GM12878 (cell line): ENCODE measurements around the gene CTNNA2. TPM values are rescaled to one million over a fixed set of nuclear protein-coding genes. Genes with fewer than 3 reads are reported as not detected.
A peak's percentile ranks its signal among the peaks of the same experiment; 100 is the strongest.

Source experiments
- ATAC-seq: fragments of 200-7000 bp; cut with Tn5 transposase; 3 replicates; pipeline ENCODE4 v1.9.1; 2020; ENCODE audit warnings: mild to moderate bottlenecking, moderate library complexity
- BruUV-seq: library from RNA; stranded (reverse); fragments of 400-500 nt; replicated peaks from 2 replicates; lab custom pipeline; 2021; lab: Mats Ljungman, UMichigan
- CTCF ChIA-PET: fragments of 300-600 bp; sonication (Branson Sonifier 250); formaldehyde crosslinking; extraction: SDS; loops from one replicate; lab custom pipeline; 2021; ENCODE audit warnings: inconsistent platforms; lab: Yijun Ruan, JAX
- POLR2A ChIA-PET: fragments of 350-600 bp; formaldehyde crosslinking; extraction: SDS; loops from one replicate; lab custom pipeline; 2021; ENCODE audit warnings: inconsistent platforms; lab: Charles Lee
- RAD21 ChIA-PET: fragments of 300-600 bp; sonication (Branson Sonifier 250); formaldehyde crosslinking; loops from one replicate; lab custom pipeline; 2023; ENCODE audit warnings: antibody characterized with exemption; ENCODE audit not compliant: unreplicated experiment; lab: Charles Lee
- SMC1A ChIA-PET: fragments of 300-600 bp; sonication (Branson Sonifier 250); formaldehyde crosslinking; loops from one replicate; lab custom pipeline; 2023; ENCODE audit not compliant: unreplicated experiment, uncharacterized antibody; lab: Charles Lee
- DNase-seq: peaks from one replicate; pipeline ENCODE4 v3.0.0-alpha.2; 2011; ENCODE audit warnings: low read depth, low spot score
- FAIRE-seq: peaks from 3 replicates; lab custom pipeline; 2011; peaks lifted over from hg19 to GRCh38; lab: Jason Lieb, UNC
- H2AFZ ChIP-seq: 2 replicates; pipeline ENCODE4 v1.6.0; 2011; ENCODE audit warnings: low read depth, low read length, control low read depth; ENCODE audit not compliant: control insufficient read depth
- H3K27ac ChIP-seq: 2 replicates; pipeline ENCODE4 v1.5.1; 2011; ENCODE audit warnings: control low read depth; ENCODE audit not compliant: control insufficient read depth, insufficient read depth
- H3K27me3 ChIP-seq, 2 experiments: replicated peaks in 1 of 2; 2 replicates each; pipeline versions ENCODE4 v1.6.0 to v1.6.1; 2011; ENCODE audit warnings: low read length in 1 of 2; ENCODE audit not compliant: control insufficient read depth in 2 of 2, insufficient read depth in 2 of 2
- H3K36me3 ChIP-seq, 2 experiments: 2 replicates each; pipeline ENCODE4 v1.5.1; 2011; ENCODE audit warnings: low read length in 1 of 2; ENCODE audit not compliant: control insufficient read depth in 2 of 2, insufficient read depth in 2 of 2
- H3K4me1 ChIP-seq: 2 replicates; pipeline ENCODE4 v1.6.1; 2011; ENCODE audit warnings: mild to moderate bottlenecking, low read length, moderate library complexity, mixed read lengths; ENCODE audit not compliant: control insufficient read depth, insufficient read depth
- H3K4me2 ChIP-seq: 2 replicates; pipeline ENCODE4 v1.6.0; 2011; ENCODE audit warnings: control low read depth; ENCODE audit not compliant: control insufficient read depth, insufficient read depth
- H3K4me3 ChIP-seq: fragments of 200-600 bp; sonication (generic); 2 replicates; pipeline ENCODE4 v1.5.1; 2016
- H3K79me2 ChIP-seq: 2 replicates; pipeline ENCODE4 v1.6.0; 2011; ENCODE audit warnings: low read length; ENCODE audit not compliant: control insufficient read depth, insufficient read depth
- H3K9ac ChIP-seq: 2 replicates; pipeline ENCODE4 v1.8.0; 2011; ENCODE audit warnings: low read length, control low read depth, mixed read lengths; ENCODE audit not compliant: control insufficient read depth, insufficient read depth
- H3K9me3 ChIP-seq: replicated peaks from 3 replicates; pipeline ENCODE4 v1.5.1; 2011; ENCODE audit warnings: mild to moderate bottlenecking, low read length; ENCODE audit not compliant: control insufficient read depth, insufficient read depth
- H4K20me1 ChIP-seq: 2 replicates; pipeline ENCODE4 v1.6.0; 2011; ENCODE audit not compliant: control insufficient read depth, insufficient read depth
- BACH1 ChIP-seq: fragments of 450-650 bp; IDR thresholded peaks from 2 replicates; pipeline ENCODE4 v1.6.1; 2017; ENCODE audit warnings: mild to moderate bottlenecking, borderline replicate concordance
- BMI1 ChIP-seq: fragments of 450-650 bp; IDR thresholded peaks from 2 replicates; pipeline ENCODE4 v1.6.1; 2016; ENCODE audit warnings: mild to moderate bottlenecking, moderate library complexity, borderline replicate concordance
- CBX5 ChIP-seq: sonication (generic); IDR thresholded peaks from 2 replicates; pipeline ENCODE4 v1.6.1; 2016; ENCODE audit warnings: low read depth, moderate library complexity, mild to moderate bottlenecking, inconsistent platforms
- CREM ChIP-seq: IDR thresholded peaks from 2 replicates; pipeline ENCODE4 v1.6.1; 2014; ENCODE audit warnings: antibody characterized with exemption, low read depth
- ESRRA ChIP-seq: IDR thresholded peaks from 2 replicates; pipeline ENCODE4 v1.6.1; 2012; ENCODE audit warnings: mild to moderate bottlenecking, low read length, improper control_type of control experiment
- FOXM1 ChIP-seq: IDR thresholded peaks from 2 replicates; pipeline ENCODE4 v1.6.1; 2012; ENCODE audit warnings: low read depth, mild to moderate bottlenecking, inconsistent platforms, low read length, moderate library complexity
- HCFC1 ChIP-seq: fragments of 150-350 bp; IDR thresholded peaks from 2 replicates; pipeline ENCODE4 v1.6.1; 2014; ENCODE audit warnings: low read length
- HDAC2 ChIP-seq: fragments of 200-600 bp; sonication (generic); IDR thresholded peaks from 2 replicates; pipeline ENCODE4 v1.6.1; 2017
- IRF4 ChIP-seq: IDR thresholded peaks from 2 replicates; pipeline ENCODE4 v1.6.1; 2011; ENCODE audit warnings: low read depth, low read length
- MYB ChIP-seq: fragments of 150-350 bp; IDR thresholded peaks from 2 replicates; pipeline ENCODE4 v1.6.1; 2014; ENCODE audit warnings: mild to moderate bottlenecking, low read depth, low read length, borderline replicate concordance
- MYC ChIP-seq: IDR thresholded peaks from 2 replicates; pipeline ENCODE4 v1.6.1; 2011; ENCODE audit warnings: mild to moderate bottlenecking, low read length, moderate library complexity, inconsistent platforms; ENCODE audit not compliant: insufficient read depth, insufficient replicate concordance, insufficient read length, severe bottlenecking
- PAX8 ChIP-seq: fragments of 450-650 bp; IDR thresholded peaks from 2 replicates; pipeline ENCODE4 v1.6.1; 2017; ENCODE audit warnings: mild to moderate bottlenecking, moderate library complexity
- SMAD1 ChIP-seq: fragments of 450-650 bp; IDR thresholded peaks from 2 replicates; pipeline ENCODE4 v1.6.1; 2018; ENCODE audit warnings: mild to moderate bottlenecking, low read depth; ENCODE audit not compliant: partially characterized antibody
- STAT3 ChIP-seq: IDR thresholded peaks from 2 replicates; pipeline ENCODE4 v1.6.1; 2011; ENCODE audit warnings: low read depth, low read length, improper control_type of control experiment
- TARDBP ChIP-seq: IDR thresholded peaks from 2 replicates; pipeline ENCODE4 v1.6.1; 2016; ENCODE audit warnings: borderline replicate concordance
- YBX1 ChIP-seq: fragments of 450-650 bp; IDR thresholded peaks from 2 replicates; pipeline ENCODE4 v1.6.1; 2016; ENCODE audit warnings: antibody characterized with exemption
- ZNF207 ChIP-seq: fragments of 450-650 bp; IDR thresholded peaks from 2 replicates; pipeline ENCODE4 v1.6.1; 2014; ENCODE audit warnings: antibody characterized with exemption, mild to moderate bottlenecking, borderline replicate concordance
- WGBS: methylation state at CpG from one replicate; pipeline ENCODE4 v1.1.6; 2016; ENCODE audit warnings: low lambda C conversion rate; ENCODE audit not compliant: insufficient replicate concordance, insufficient coverage; ENCODE audit errors: missing lambda C conversion rate; 5-methylcytosine and 5-hydroxymethylcytosine counted together
- in situ Hi-C: fragments of 300-500 bp; cut with MboI; formaldehyde crosslinking; loops from 9 replicates; pipeline ENCODE4 v1.14.3; 2018; ENCODE audit warnings: mixed read lengths
- intact Hi-C: fragments of 100-400 bp; cut with micrococcal nuclease; formaldehyde crosslinking; loops from one replicate; pipeline ENCODE4 v1.14.2; 2022; ENCODE audit not compliant: unreplicated experiment
- polyA plus RNA-seq, 11 experiments: library from polyadenylated mRNA; depleted of rRNA in 4 of 11; unstranded in 6 of 11; stranded (reverse) in 5 of 11; fragments of >200 nt; fragmentation: Nextera tagmentation in 4 of 11; fragmentation: Illumina TruSeq in 1 of 11; extraction: Ambion mirVana in 4 of 11; extraction: Trizol in 1 of 11; gene quantifications; 1 replicate in 1 of 11; 2 replicates in 10 of 11; pipeline versions ENCODE4 v1.2.1 to v1.2.3, GENCODE V29; 2011 to 2016; ENCODE audit warnings: inconsistent platforms in 2 of 11, missing spikeins in 2 of 11, low read depth in 1 of 11
- total RNA-seq, 4 experiments: library from RNA; depleted of rRNA in 3 of 4; stranded (reverse); fragments of >200 nt in 3 of 4; fragmentation: Illumina TruSeq in 1 of 4; extraction: Trizol in 1 of 4; gene quantifications; 2 replicates each; pipeline versions ENCODE4 v1.2.1 to v1.2.3, GENCODE V29; 2013 to 2021
- TF ChIP-seq, protein P1 (sequence below): fragments of 450-650 bp; IDR thresholded peaks from 2 replicates; pipeline ENCODE4 v1.6.1; 2016; ENCODE audit warnings: mild to moderate bottlenecking

Gene CTNNA2
- total and polyA plus RNA-seq, 10 of the 15 experiments (the other 5 are each of a cell fraction or from before 2014, with no cell fraction given): 2.4 to 36.2 (median 6.6) TPM

DNA sequence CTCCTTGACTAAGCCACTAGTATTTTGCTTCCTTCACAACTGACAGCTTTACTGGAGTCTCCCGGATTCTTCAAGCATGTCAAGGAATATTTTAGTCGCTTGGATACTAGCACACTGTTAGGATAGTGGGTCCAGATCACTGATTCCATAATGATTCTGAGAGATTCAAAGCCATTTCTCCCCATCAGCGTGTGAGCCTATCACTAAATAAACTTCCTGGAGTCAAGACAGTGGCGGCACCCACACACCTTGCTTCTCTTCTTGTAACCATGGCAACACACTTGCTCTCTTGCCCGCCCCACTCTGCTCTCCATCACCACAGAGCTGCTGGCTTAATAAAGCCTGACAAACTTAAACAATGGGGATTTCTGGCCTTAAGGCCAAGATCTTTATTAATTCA lies 546.6 kb downstream of the CTNNA2 start:
- intact Hi-C loops (no loop called here), in situ Hi-C loops (no loop called here)
- H3K4me1 ChIP-seq: no peaks in the 10 kb centered on the region
- no peak overlapping the region for H3K27ac ChIP-seq
- CTCF ChIA-PET: no interaction called here
- no peaks in the 10 kb centered on the region for H3K36me3 ChIP-seq
- RAD21 ChIA-PET: no interaction called here
- H3K4me3 ChIP-seq: no peak overlapping the region
- ATAC-seq (no peak), DNase-seq (no peak), FAIRE-seq (no peak)
- H3K27me3 ChIP-seq: no peaks in the 10 kb centered on the region
- SMC1A ChIA-PET: no interaction called here
- WGBS: 23% methylated on average over 5 of the region's 5 CpGs
- TF ChIP-seq, protein P1, sequence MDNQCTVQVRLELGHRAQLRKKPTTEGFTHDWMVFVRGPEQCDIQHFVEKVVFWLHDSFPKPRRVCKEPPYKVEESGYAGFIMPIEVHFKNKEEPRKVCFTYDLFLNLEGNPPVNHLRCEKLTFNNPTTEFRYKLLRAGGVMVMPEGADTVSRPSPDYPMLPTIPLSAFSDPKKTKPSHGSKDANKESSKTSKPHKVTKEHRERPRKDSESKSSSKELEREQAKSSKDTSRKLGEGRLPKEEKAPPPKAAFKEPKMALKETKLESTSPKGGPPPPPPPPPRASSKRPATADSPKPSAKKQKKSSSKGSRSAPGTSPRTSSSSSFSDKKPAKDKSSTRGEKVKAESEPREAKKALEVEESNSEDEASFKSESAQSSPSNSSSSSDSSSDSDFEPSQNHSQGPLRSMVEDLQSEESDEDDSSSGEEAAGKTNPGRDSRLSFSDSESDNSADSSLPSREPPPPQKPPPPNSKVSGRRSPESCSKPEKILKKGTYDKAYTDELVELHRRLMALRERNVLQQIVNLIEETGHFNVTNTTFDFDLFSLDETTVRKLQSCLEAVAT: no peak
- no peak for TF ChIP-seq FOXM1
- TF ChIP-seq BMI1: 0 out of 2 replicates have a peak, but pooled peaks have one; percentile 31
- no peak for TF ChIP-seq HCFC1
- no peaks in the 10 kb centered on the region for H3K9me3 ChIP-seq
- POLR2A ChIA-PET: no interaction called here
- no peak overlapping the region for H3K9ac ChIP-seq
- no peaks in the 10 kb centered on the region for H4K20me1 ChIP-seq
- H2AFZ ChIP-seq: no peak overlapping the region
- H3K79me2 ChIP-seq: no peaks in the 10 kb centered on the region
- no peak overlapping the region for H3K4me2 ChIP-seq
- no TSS peak for BruUV-seq

DNA sequence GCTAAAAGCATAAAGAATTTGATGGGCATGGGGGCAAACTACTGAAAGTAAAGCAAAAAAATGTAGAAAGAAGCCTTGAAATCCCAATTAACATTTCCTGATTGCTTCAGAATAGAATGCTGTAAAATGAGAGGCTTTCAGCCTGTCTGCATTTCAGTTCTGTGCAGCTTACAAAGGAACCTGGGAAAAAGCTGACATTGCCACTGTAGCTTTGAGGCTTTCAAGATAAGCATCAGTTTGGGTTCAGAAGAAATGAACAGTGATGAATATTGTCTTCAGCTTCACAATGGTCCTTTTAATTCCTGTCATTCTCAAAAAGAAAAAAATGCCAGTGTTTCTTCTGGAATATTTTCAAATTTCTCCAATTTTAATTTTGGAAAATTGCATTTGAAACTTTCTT lies 549.0 kb downstream of the CTNNA2 start:
- RAD21 ChIA-PET: no interaction called here
- in situ Hi-C loops: no loop called here
- no peaks in the 10 kb centered on the region for H4K20me1 ChIP-seq
- TF ChIP-seq MYC (no peak), STAT3 (no peak), BACH1 (no peak), CBX5 (no peak), ZNF207 (no peak), HDAC2 (no peak), CREM (no peak), TARDBP (no peak), YBX1 (no peak), SMAD1 (no peak), IRF4 (no peak), PAX8 (no peak), MYB (no peak), ESRRA (no peak)
- TF ChIP-seq, all 136 proteins: peak for 0
- intact Hi-C loops: no loop called here
- H3K4me2 ChIP-seq: no peak overlapping the region
- no peak overlapping the region for H3K27ac ChIP-seq
- H3K9me3 ChIP-seq: no peaks in the 10 kb centered on the region
- BruUV-seq: no TSS peak
- H3K27me3 ChIP-seq: no peaks in the 10 kb centered on the region
- ATAC-seq (no peak), FAIRE-seq (no peak), DNase-seq (no peak)
- H3K79me2 ChIP-seq: no peaks in the 10 kb centered on the region
- no peaks in the 10 kb centered on the region for H3K4me1 ChIP-seq
- CTCF ChIA-PET: no interaction called here
- POLR2A ChIA-PET: no interaction called here
- no peaks in the 10 kb centered on the region for H3K36me3 ChIP-seq
- H3K4me3 ChIP-seq: no peak overlapping the region
- H2AFZ ChIP-seq: no peak overlapping the region
- SMC1A ChIA-PET: no interaction called here
- no peak overlapping the region for H3K9ac ChIP-seq
